Measurements from ENCODE around the gene OSCAR.

DNA sequence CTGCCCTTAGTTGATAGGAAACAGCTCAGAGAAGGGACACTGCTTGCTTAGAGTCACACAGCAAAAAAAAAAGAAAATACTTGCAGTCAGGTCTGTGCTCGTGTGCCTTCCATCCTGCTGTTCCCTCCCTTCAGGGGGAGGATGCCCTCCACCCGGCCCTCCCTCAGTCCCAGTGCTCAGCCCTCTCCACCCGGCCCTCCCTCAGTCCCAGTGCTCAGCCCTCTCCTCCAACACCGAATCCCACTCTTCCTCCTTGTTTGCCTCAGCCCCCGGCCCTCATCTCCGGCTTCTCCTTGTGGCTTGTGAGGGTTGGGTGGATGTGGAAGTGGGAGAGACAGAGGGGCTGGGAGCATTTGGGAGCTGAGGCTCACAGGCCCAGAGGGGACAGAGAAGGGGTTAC lies 9.0 kb upstream of the OSCAR start:
- TF ChIP-seq CTCF (conservative IDR thresholded peaks at IDR 0.05 in 1 of 2, IDR thresholded peaks at IDR 0.05 in 1 of 2; ENCODE audit: extremely low read depth in 1 of 2, insufficient read depth in 1 of 2, low read depth in 1 of 2, low read length in 2 of 2) (no peak), EZH2 (IDR thresholded peaks at IDR 0.05; ENCODE audit: borderline replicate concordance, low read length) (no peak)

Data from mammary epithelial cell (primary cell).